NB4 (cell line): ENCODE data around the gene ADGRA1.

Experiments
- DNase-seq: peaks from one replicate; pipeline ENCODE4 v3.0.0; 2010; ENCODE audit warnings: low read depth
- H3K4me3 ChIP-seq: one replicate; pipeline ENCODE4 v1.5.1; 2011; ENCODE audit warnings: mild to moderate bottlenecking, low read depth, low read length, moderate library complexity
- CTCF ChIP-seq: IDR thresholded peaks from one replicate; pipeline ENCODE4 v1.5.1; 2012; ENCODE audit warnings: low read depth, low read length
- MYC ChIP-seq: IDR thresholded peaks from 2 replicates; pipeline ENCODE4 v1.6.1; 2011; ENCODE audit warnings: low read depth, low read length
- POLR2A ChIP-seq: IDR thresholded peaks from 2 replicates; pipeline ENCODE4 v1.6.1; 2011; ENCODE audit warnings: mild to moderate bottlenecking; ENCODE audit not compliant: insufficient read length; ENCODE audit errors: extremely low read depth
- TF ChIP-seq, protein P1 (sequence below): IDR thresholded peaks from 2 replicates; pipeline ENCODE4 v1.6.1; 2011; ENCODE audit warnings: low read depth, low read length

The ADGRA1 gene

DNA sequence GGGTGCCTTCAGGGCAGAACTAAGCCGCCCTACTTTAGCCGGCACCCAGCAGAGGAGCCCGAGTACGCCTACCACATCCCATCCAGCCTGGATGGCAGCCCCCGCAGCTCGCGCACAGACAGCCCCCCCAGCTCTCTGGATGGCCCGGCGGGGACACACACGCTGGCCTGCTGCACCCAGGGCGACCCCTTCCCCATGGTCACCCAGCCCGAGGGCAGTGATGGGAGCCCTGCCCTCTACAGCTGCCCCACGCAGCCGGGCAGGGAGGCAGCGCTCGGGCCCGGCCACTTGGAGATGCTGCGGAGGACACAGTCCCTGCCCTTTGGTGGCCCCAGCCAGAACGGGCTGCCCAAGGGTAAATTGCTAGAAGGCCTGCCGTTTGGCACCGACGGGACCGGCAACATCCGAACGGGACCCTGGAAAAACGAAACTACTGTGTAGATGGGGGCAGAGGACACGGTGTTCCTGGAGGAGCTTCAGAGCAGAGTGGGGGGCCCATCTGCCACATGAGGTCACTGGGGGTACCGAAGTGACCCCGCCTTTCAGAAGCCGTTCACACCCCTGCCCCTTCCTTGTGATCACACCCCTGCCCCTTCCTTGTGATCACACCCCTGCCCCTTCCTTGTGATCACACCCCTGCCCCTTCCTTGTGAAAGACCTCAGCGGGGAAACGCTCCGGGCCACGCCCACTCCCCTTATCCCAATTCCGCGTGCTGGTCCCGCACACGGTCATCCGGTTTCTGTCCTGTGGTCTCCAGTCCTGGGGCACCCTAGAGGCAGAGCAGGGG lies 41.5 kb downstream of the ADGRA1 start:
- no peak overlapping the region for H3K4me3 ChIP-seq
- TF ChIP-seq, protein P1, sequence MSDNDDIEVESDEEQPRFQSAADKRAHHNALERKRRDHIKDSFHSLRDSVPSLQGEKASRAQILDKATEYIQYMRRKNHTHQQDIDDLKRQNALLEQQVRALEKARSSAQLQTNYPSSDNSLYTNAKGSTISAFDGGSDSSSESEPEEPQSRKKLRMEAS = no peak
- TF ChIP-seq MYC (no peak), POLR2A (no peak), CTCF (no peak)
- DNase-seq = no peak

DNA sequence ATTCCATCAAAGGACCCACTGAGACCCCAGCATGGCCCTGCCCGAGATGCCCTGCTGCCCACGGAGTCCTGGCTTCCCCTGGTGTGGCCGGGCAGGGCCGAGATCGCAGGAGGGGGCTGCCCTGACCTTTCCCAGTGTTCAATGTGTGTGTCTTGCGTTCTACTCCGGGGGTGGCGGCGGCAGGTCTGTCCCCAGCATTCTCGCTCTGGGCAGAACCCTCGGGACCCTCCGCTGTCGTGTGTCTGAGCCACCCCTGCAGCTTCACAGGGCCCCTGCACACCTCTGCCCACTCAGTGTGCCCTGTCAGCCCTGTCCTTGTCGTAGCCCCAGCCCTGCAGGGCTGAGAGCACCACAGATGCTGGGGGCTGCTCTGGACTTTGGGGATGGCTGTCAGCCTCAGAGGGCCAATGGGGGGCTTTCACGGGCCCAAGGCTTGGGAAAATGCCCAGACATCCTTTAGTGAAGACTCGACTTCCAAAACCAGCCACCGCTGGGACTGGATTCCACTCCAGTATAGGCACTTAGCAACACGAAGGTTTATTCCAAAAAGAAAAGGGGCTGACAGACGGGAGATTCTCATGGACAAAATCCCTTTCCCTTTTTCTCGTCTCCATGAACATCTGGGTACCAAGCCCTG lies 42.3 kb downstream of the ADGRA1 start:
- no peak for DNase-seq
- H3K4me3 ChIP-seq = no peak overlapping the region
- TF ChIP-seq CTCF (no peak), MYC (no peak), POLR2A (no peak)

- no peak for DNase-seq
- TF ChIP-seq POLR2A (no peak), CTCF (no peak), MYC (no peak)
- TF ChIP-seq, protein P1 = 0 out of 2 replicates have a peak, but pooled peaks have one; percentile 35
- H3K4me3 ChIP-seq = no peak overlapping the region
Observed at GRCh38 chr10:133130602-133131001, 42.9 kb downstream of the ADGRA1 start.

GRCh38 chr10:133131053-133131452 lies 43.3 kb downstream of the ADGRA1 start:
- no peak for DNase-seq
- no peak for TF ChIP-seq CTCF
- TF ChIP-seq, protein P1 = no peak
- no peak for TF ChIP-seq POLR2A
- TF ChIP-seq MYC = no peak
- no peak overlapping the region for H3K4me3 ChIP-seq

DNA sequence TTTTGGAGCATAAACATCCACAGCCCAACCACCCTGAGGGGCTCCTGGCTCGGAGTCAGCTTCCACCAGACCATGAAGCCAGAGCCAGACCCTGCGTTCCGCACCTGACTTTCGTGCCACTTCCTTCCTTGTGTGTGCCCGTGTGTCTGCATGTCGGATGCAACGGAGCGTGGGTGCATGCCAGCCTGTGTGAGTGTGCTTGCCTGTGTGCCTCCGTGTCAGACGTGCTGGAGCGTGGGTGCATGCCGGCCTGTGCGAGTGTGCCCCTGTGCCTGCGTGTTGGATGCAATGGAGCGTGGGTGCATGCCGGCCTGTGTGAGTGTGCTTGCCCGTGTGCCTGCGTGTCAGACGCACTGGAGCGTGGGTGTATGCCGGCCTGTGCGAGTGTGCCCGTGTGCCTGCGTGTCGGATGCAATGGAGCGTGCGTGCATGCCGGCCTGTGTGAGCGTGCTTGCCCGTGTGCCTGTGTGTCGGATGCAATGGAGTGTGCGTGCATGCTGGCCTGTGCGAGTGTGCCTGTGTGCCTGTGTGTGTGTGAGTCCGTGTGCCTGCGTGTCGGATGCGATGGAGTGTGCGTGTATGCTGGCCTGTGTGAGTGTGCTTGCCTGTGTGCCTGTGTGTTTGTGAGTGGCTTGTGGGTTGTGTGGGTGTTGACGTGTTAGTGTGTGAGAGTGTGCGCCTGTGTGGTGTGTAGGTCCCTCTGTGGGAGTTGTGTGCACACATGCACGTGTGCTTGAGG lies 44.2 kb downstream of the ADGRA1 start:
- no peak overlapping the region for H3K4me3 ChIP-seq
- no peak for DNase-seq
- TF ChIP-seq POLR2A (no peak), CTCF (no peak), MYC (no peak)
- TF ChIP-seq, protein P1 = no peak
